Panc1 (cell line): ENCODE results near the gene TRIM2.

Experiments used
- CTCF ChIP-seq: fragments of 450-650 bp; IDR thresholded peaks from 2 replicates; pipeline ENCODE4 v1.5.1; 2017; ENCODE audit warnings: mild to moderate bottlenecking
- POLR2AphosphoS5 ChIP-seq: IDR thresholded peaks from 2 replicates; pipeline ENCODE4 v1.6.1; 2012; ENCODE audit warnings: mild to moderate bottlenecking, low read depth, low read length, moderate library complexity
- TCF7L2 ChIP-seq: IDR thresholded peaks from 2 replicates; pipeline ENCODE4 v1.6.1; 2011; ENCODE audit warnings: mild to moderate bottlenecking, low read depth, low read length, inconsistent platforms
- TF ChIP-seq, protein P1 (sequence below), 2 experiments: IDR thresholded peaks; 2 replicates each; pipeline ENCODE4 v1.6.1; 2011 to 2012; ENCODE audit warnings: low read depth in 2 of 2, control low read depth in 1 of 2, low read length in 1 of 2, mild to moderate bottlenecking in 1 of 2, moderate library complexity in 1 of 2; ENCODE audit not compliant: insufficient read depth in 1 of 2

DNA sequence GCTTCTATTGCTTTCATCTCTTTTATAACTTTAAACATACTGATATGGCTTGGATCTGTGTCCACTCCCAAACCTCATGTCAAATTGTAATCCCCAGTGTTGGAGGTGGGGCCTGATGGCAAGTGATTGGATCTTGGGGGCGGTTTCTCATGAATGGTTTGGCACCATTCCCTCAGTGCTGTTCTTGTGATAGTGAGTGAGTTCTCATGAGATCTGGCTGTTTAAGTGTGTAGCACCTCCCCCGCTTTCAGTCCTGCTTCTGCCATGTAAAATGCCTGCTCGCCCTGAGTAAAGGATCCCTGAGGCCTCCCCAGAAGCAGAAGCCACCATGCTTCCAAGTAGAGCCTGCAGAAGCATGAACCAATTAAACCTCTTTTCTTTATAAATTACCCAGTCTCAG lies 157.9 kb downstream of the TRIM2 start:
- TF ChIP-seq POLR2AphosphoS5 = no peak
- TF ChIP-seq CTCF = no peak
- TF ChIP-seq, protein P1, sequence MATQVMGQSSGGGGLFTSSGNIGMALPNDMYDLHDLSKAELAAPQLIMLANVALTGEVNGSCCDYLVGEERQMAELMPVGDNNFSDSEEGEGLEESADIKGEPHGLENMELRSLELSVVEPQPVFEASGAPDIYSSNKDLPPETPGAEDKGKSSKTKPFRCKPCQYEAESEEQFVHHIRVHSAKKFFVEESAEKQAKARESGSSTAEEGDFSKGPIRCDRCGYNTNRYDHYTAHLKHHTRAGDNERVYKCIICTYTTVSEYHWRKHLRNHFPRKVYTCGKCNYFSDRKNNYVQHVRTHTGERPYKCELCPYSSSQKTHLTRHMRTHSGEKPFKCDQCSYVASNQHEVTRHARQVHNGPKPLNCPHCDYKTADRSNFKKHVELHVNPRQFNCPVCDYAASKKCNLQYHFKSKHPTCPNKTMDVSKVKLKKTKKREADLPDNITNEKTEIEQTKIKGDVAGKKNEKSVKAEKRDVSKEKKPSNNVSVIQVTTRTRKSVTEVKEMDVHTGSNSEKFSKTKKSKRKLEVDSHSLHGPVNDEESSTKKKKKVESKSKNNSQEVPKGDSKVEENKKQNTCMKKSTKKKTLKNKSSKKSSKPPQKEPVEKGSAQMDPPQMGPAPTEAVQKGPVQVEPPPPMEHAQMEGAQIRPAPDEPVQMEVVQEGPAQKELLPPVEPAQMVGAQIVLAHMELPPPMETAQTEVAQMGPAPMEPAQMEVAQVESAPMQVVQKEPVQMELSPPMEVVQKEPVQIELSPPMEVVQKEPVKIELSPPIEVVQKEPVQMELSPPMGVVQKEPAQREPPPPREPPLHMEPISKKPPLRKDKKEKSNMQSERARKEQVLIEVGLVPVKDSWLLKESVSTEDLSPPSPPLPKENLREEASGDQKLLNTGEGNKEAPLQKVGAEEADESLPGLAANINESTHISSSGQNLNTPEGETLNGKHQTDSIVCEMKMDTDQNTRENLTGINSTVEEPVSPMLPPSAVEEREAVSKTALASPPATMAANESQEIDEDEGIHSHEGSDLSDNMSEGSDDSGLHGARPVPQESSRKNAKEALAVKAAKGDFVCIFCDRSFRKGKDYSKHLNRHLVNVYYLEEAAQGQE (IDR thresholded peaks at IDR 0.05; ENCODE audit: insufficient read depth in 1 of 2, low read depth in 2 of 2, low read length in 1 of 2) = no peak
- TF ChIP-seq TCF7L2 = no peak
